ENCODE results near the gene NRXN3. TPM values are rescaled to one million over a fixed set of nuclear protein-coding genes. Genes with fewer than 3 reads are reported as not detected.

NRXN3 gene
- total RNA-seq, 1 experiment from 2014 or later: not detected

DNA sequence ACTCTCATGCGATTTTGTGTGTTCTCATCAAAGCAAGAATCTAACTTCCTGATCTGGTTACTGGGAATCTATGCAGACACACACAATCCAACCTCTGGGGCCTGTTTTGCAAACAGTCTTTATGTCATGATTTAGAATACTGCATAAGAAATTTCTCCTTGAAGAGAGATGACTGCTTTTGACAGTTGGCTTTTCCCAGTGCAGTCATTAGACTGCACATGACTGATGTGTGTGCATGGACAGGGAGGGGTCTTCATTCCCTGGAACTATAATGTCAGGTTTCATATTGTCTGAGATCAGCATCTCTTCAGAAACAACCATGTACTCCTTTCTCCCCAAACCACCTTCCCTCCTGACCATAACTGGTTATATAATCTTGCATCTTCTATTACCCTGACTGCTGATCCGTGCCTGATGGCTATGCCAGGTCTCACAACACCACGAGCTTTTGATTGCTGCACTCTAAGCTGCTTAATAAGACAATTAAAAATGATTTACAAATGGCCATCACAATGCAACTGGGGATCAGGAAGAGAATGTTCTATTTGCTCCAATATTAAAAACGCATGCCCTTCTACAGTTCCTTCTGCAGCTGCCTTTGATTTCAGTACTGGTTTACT, 995.4 kb downstream of the NRXN3 start:
- H3K27ac ChIP-seq (ENCODE audit: low read length): no peak overlapping the region
- BruUV-seq (replicated peaks): no TSS peak
- no peaks in the 10 kb centered on the region for H3K27me3 ChIP-seq (ENCODE audit: control insufficient read depth, insufficient read depth, low read length)
- H3K4me3 ChIP-seq (ENCODE audit: low read depth in 2 of 2, low read length in 2 of 2): no peak overlapping the region
- POLR2A ChIA-PET: no interaction called here
- H3K4me1 ChIP-seq (ENCODE audit: control insufficient read depth, insufficient read depth, low read length): no peaks in the 10 kb centered on the region
- CTCF ChIA-PET: no interaction called here
- no peaks in the 10 kb centered on the region for H3K9me3 ChIP-seq (ENCODE audit: control insufficient read depth, insufficient read depth, low read depth, low read length)
- intact Hi-C loops (cut with micrococcal nuclease; ENCODE audit: unreplicated experiment) (no loop called here), in situ Hi-C loops (cut with HindIII; ENCODE audit: low pct_unique_long_range_greater_than_20kb, low sequenced_read_pairs) (no loop called here)
- ATAC-seq (no peak), DNase-seq (ENCODE audit: low read depth, low spot score) (no peak)
- H3K36me3 ChIP-seq (ENCODE audit: control insufficient read depth, insufficient read depth, low read length): no peaks in the 10 kb centered on the region
- no peak for TF ChIP-seq POLR2AphosphoS5 (IDR thresholded peaks at IDR 0.05; ENCODE audit: low read depth, low read length)
- no peak for TF ChIP-seq REST (IDR thresholded peaks at IDR 0.05; ENCODE audit: insufficient read depth in 1 of 2, low read depth in 2 of 2, low read length in 1 of 2)
- no peak for TF ChIP-seq SIN3A (IDR thresholded peaks at IDR 0.05; ENCODE audit: borderline replicate concordance, insufficient read depth, low read depth, low read length)
- no peak for TF ChIP-seq CTCF (IDR thresholded peaks at IDR 0.05)
- no peak for TF ChIP-seq TCF7L2 (IDR thresholded peaks at IDR 0.05; ENCODE audit: low read depth, low read length)

- intact Hi-C loops (cut with micrococcal nuclease; ENCODE audit: unreplicated experiment): no loop called here
- ATAC-seq (no peak), DNase-seq (ENCODE audit: low read depth, low spot score) (no peak)
- H3K36me3 ChIP-seq (ENCODE audit: control insufficient read depth, insufficient read depth, low read length): no peaks in the 10 kb centered on the region
- CTCF ChIA-PET: no interaction called here
- no TSS peak for BruUV-seq (replicated peaks)
- H3K9me3 ChIP-seq (ENCODE audit: control insufficient read depth, insufficient read depth, low read depth, low read length): no peaks in the 10 kb centered on the region
- no peak for TF ChIP-seq TCF7L2 (IDR thresholded peaks at IDR 0.05; ENCODE audit: low read depth, low read length)
- no peak for TF ChIP-seq POLR2AphosphoS5 (IDR thresholded peaks at IDR 0.05; ENCODE audit: low read depth, low read length)
- TF ChIP-seq CTCF (IDR thresholded peaks at IDR 0.05): no peak
- TF ChIP-seq REST (IDR thresholded peaks at IDR 0.05; ENCODE audit: insufficient read depth in 1 of 2, low read depth in 2 of 2, low read length in 1 of 2): no peak
- TF ChIP-seq SIN3A (IDR thresholded peaks at IDR 0.05; ENCODE audit: borderline replicate concordance, insufficient read depth, low read depth, low read length): no peak
- H3K27me3 ChIP-seq (ENCODE audit: control insufficient read depth, insufficient read depth, low read length): no peaks in the 10 kb centered on the region
- in situ Hi-C loops (cut with HindIII; ENCODE audit: low pct_unique_long_range_greater_than_20kb, low sequenced_read_pairs): no loop called here
- H3K27ac ChIP-seq (ENCODE audit: low read length): no peak overlapping the region
- H3K4me1 ChIP-seq (ENCODE audit: control insufficient read depth, insufficient read depth, low read length): no peaks in the 10 kb centered on the region
- no peak overlapping the region for H3K4me3 ChIP-seq (ENCODE audit: low read depth in 2 of 2, low read length in 2 of 2)
- POLR2A ChIA-PET: no interaction called here
Observed at GRCh38 chr14:79166171-79166570, 996.0 kb downstream of the NRXN3 start.

Measured in Panc1 (cell line).